Osteocyte (in vitro differentiated cells): ENCODE data around the gene CXCL10. TPM values are rescaled to one million over a fixed set of nuclear protein-coding genes. Genes with fewer than 3 reads are reported as not detected.

ENCODE experiments used
- DNase-seq: peaks from one replicate; pipeline ENCODE4 v3.0.0; 2021; ENCODE audit warnings: mixed read lengths; ENCODE audit not compliant: unreplicated experiment; ENCODE audit errors: extremely low spot score
- H3K27ac Mint-ChIP-seq: one replicate; pipeline ENCODE4 v1.8.0; 2021; ENCODE audit warnings: mild to moderate bottlenecking, mixed read lengths; ENCODE audit not compliant: unreplicated experiment
- H3K27me3 Mint-ChIP-seq: one replicate; pipeline ENCODE4 v1.8.0; 2021; ENCODE audit warnings: mixed read lengths; ENCODE audit not compliant: unreplicated experiment
- H3K36me3 Mint-ChIP-seq: one replicate; pipeline ENCODE4 v1.8.0; 2021; ENCODE audit warnings: mixed read lengths; ENCODE audit not compliant: unreplicated experiment
- H3K4me1 Mint-ChIP-seq: one replicate; pipeline ENCODE4 v1.8.0; 2021; ENCODE audit warnings: mixed read lengths; ENCODE audit not compliant: unreplicated experiment
- H3K4me3 Mint-ChIP-seq: one replicate; pipeline ENCODE4 v1.8.0; 2021; ENCODE audit warnings: mild to moderate bottlenecking, moderate library complexity, mixed read lengths; ENCODE audit not compliant: unreplicated experiment
- H3K9me3 Mint-ChIP-seq: one replicate; pipeline ENCODE4 v1.8.0; 2021; ENCODE audit warnings: mixed read lengths; ENCODE audit not compliant: unreplicated experiment
- long read RNA-seq: library from polyadenylated mRNA; unstranded; transcript quantifications from one replicate; pipeline ENCODE4 v2.0.0, GENCODE V29; 2021
- total RNA-seq: library from RNA; stranded (reverse); gene quantifications from 2 replicates; pipeline ENCODE4 v1.2.1, GENCODE V29; 2021
- TF ChIP-seq, protein P1 (sequence below): fragments of 200-600 bp; sonication (generic); IDR thresholded peaks from 2 replicates; pipeline ENCODE4 v1.5.0; 2021; ENCODE audit warnings: antibody characterized with exemption, mild to moderate bottlenecking, moderate library complexity

The CXCL10 gene
- not detected in 2 replicates for total RNA-seq
- long read RNA-seq, result 0 reads

GRCh38 chr4:76023389-76023788 lies at the start of gene CXCL10:
Gene CXCL10, minus strand, starts transcription at chr4:76023497. Its CDS starts 66 bp downstream, at chr4:76023431.
- H3K4me1 Mint-ChIP-seq, result no peaks in the 10 kb centered on the region
- TF ChIP-seq, protein P1, sequence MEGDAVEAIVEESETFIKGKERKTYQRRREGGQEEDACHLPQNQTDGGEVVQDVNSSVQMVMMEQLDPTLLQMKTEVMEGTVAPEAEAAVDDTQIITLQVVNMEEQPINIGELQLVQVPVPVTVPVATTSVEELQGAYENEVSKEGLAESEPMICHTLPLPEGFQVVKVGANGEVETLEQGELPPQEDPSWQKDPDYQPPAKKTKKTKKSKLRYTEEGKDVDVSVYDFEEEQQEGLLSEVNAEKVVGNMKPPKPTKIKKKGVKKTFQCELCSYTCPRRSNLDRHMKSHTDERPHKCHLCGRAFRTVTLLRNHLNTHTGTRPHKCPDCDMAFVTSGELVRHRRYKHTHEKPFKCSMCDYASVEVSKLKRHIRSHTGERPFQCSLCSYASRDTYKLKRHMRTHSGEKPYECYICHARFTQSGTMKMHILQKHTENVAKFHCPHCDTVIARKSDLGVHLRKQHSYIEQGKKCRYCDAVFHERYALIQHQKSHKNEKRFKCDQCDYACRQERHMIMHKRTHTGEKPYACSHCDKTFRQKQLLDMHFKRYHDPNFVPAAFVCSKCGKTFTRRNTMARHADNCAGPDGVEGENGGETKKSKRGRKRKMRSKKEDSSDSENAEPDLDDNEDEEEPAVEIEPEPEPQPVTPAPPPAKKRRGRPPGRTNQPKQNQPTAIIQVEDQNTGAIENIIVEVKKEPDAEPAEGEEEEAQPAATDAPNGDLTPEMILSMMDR, result no peak
- no peak within 1 kb of the TSS for H3K4me3 Mint-ChIP-seq
- no peak for DNase-seq
- no peaks in the 10 kb centered on the region for H3K36me3 Mint-ChIP-seq
- H3K9me3 Mint-ChIP-seq, result no peaks in the 10 kb centered on the region
- H3K27me3 Mint-ChIP-seq, result peaks cover 69% of the 10 kb centered on the region
- H3K27ac Mint-ChIP-seq, result no peak within 1 kb of the TSS

DNA sequence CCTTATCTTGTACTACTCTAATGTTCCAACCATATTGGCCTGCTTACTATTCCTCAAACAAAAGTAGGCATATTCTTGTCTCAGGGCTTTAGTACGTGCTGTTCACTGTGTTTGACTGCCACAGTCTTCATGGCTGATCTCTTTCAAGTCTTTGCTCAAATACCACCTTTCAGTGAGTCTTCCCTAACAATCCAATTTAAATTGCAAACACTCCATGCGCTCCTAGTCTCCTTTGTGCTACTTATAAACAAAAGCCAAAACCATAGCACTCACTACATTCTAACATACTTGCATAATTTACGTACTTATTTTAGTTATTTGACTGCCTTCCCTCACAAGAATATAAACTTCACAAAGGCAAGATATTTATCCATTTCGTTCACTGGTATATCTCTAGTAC lies 49.5 kb upstream of the CXCL10 start:
- TF ChIP-seq, protein P1, result no peak
- H3K27me3 Mint-ChIP-seq, result peaks cover 4% of the 10 kb centered on the region
- DNase-seq, result no peak
- no peak overlapping the region for H3K27ac Mint-ChIP-seq
- no peaks in the 10 kb centered on the region for H3K36me3 Mint-ChIP-seq
- H3K4me1 Mint-ChIP-seq, result no peaks in the 10 kb centered on the region
- no peak overlapping the region for H3K4me3 Mint-ChIP-seq
- no peaks in the 10 kb centered on the region for H3K9me3 Mint-ChIP-seq

DNA sequence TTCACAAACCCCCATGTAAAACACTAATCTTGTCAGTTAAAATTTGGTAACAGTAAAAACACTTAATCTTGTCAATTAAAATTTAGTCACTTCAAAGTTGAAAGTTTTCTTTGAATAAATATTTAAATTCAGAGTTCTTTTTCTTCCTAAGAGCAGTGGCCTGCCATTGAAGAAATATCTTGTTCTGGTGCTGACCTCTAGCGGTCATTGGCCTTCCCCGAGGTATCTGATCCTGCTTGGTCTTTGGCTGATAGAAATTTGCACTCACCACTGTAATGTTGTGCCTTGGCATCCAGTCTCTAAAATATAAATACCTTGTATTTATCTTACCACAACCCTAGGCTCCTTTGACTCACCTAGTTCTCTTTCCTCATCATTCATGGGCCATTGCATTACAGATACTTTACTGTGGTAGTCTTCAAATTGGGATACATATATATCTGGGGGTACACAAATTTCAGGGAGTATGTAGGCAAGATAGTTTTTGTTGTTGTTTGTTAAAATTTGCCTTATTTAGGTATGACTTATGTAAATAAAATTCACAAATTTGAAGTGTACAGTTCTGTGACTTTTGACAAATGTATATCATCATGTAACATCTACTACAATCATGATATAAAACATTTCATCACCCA lies 44.5 kb upstream of the CXCL10 start:
- DNase-seq, result no peak
- Mint-ChIP-seq H3K36me3 (no peaks in the 10 kb centered on the region), H3K4me1 (no peaks in the 10 kb centered on the region), H3K27me3 (peaks cover 13% of the 10 kb centered on the region), H3K9me3 (no peaks in the 10 kb centered on the region), H3K4me3 (no peak overlapping the region), H3K27ac (no peak overlapping the region)
- TF ChIP-seq, protein P1, result peak; percentile 90

- H3K36me3 Mint-ChIP-seq, result no peaks in the 10 kb centered on the region
- TF ChIP-seq, protein P1, result no peak
- no peak for DNase-seq
- peaks cover 19% of the 10 kb centered on the region for H3K27me3 Mint-ChIP-seq
- H3K9me3 Mint-ChIP-seq, result no peaks in the 10 kb centered on the region
- H3K4me1 Mint-ChIP-seq, result no peaks in the 10 kb centered on the region
- H3K4me3 Mint-ChIP-seq, result no peak overlapping the region
- no peak overlapping the region for H3K27ac Mint-ChIP-seq
Measured at GRCh38 chr4:76066546-76066945, 43.2 kb upstream of the CXCL10 start.

DNA sequence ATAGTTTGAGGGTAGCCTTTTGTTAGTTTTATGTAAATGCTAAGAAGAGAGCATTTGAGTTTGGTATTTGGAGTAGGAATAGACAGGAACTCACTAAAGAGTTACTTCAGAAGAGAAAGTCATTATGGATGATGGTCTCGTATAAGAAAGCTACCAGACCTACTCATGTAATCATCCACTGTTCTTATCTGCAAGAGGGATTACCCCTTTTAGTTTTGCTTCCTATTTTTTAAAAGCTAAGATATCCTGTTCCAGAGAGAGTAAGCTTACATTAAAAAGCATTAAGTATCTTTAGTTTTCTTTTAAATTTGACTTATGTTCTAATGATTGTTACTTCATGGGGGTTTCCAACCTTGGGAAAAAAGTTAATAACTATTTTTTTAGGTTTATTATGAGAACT lies 38.7 kb upstream of the CXCL10 start:
- TF ChIP-seq, protein P1, result no peak
- no peak for DNase-seq
- Mint-ChIP-seq H3K4me1 (no peaks in the 10 kb centered on the region), H3K36me3 (no peaks in the 10 kb centered on the region), H3K4me3 (no peak overlapping the region), H3K27ac (no peak overlapping the region), H3K9me3 (no peaks in the 10 kb centered on the region), H3K27me3 (peaks cover 61% of the 10 kb centered on the region)
